ENCODE measurements around the gene ABCA8.

The ABCA8 gene

GRCh38 chr17:68867759-68868516, 87.3 kb downstream of the ABCA8 start:
- no peak for DNase-seq (ENCODE audit: low read depth, low spot score)

GRCh38 chr17:68865584-68865983, 89.6 kb downstream of the ABCA8 start:
- no peak for DNase-seq (ENCODE audit: low read depth, low spot score)

GRCh38 chr17:68863091-68863652, 92.0 kb downstream of the ABCA8 start:
- no peak for DNase-seq (ENCODE audit: low read depth, low spot score)

GRCh38 chr17:68861602-68862001, 93.6 kb downstream of the ABCA8 start:
- no peak for DNase-seq (ENCODE audit: low read depth, low spot score)

GRCh38 chr17:68860941-68861340, 94.3 kb downstream of the ABCA8 start:
- no peak for DNase-seq (ENCODE audit: low read depth, low spot score)

- no peak for DNase-seq (ENCODE audit: low read depth, low spot score)
These were observed 100.7 kb downstream of the ABCA8 start for GRCh38 chr17:68854452-68854851.

GRCh38 chr17:68853439-68853838, 101.8 kb downstream of the ABCA8 start:
- DNase-seq (ENCODE audit: low read depth, low spot score) = no peak

GRCh38 chr17:68853036-68853435, 102.2 kb downstream of the ABCA8 start:
- DNase-seq (ENCODE audit: low read depth, low spot score) = no peak

GRCh38 chr17:68851890-68852289, 103.3 kb downstream of the ABCA8 start:
- no peak for DNase-seq (ENCODE audit: low read depth, low spot score)

- DNase-seq (ENCODE audit: low read depth, low spot score) = no peak
These were observed 104.3 kb downstream of the ABCA8 start for GRCh38 chr17:68850749-68851510.

GRCh38 chr17:68849673-68850610, 105.2 kb downstream of the ABCA8 start:
- no peak for DNase-seq (ENCODE audit: low read depth, low spot score)

GRCh38 chr17:68847711-68848110, 107.5 kb downstream of the ABCA8 start:
- no peak for DNase-seq (ENCODE audit: low read depth, low spot score)

- DNase-seq (ENCODE audit: low read depth, low spot score) = no peak
These were observed 111.7 kb downstream of the ABCA8 start for GRCh38 chr17:68843522-68843921.

GRCh38 chr17:68840073-68840472, 115.1 kb downstream of the ABCA8 start:
- DNase-seq (ENCODE audit: low read depth, low spot score) = no peak

GRCh38 chr17:68835071-68835470, 120.1 kb downstream of the ABCA8 start:
- DNase-seq (ENCODE audit: low read depth, low spot score) = no peak

- DNase-seq (ENCODE audit: low read depth, low spot score) = no peak
These were observed 120.8 kb downstream of the ABCA8 start for GRCh38 chr17:68834328-68834836.

- no peak for DNase-seq (ENCODE audit: low read depth, low spot score)
These were observed 122.9 kb downstream of the ABCA8 start for GRCh38 chr17:68832109-68832802.

GRCh38 chr17:68831170-68831569, 124.0 kb downstream of the ABCA8 start:
- no peak for DNase-seq (ENCODE audit: low read depth, low spot score)

GRCh38 chr17:68830313-68830712, 124.9 kb downstream of the ABCA8 start:
- DNase-seq (ENCODE audit: low read depth, low spot score) = no peak

GRCh38 chr17:68829211-68829610, 126.0 kb downstream of the ABCA8 start:
- no peak for DNase-seq (ENCODE audit: low read depth, low spot score)

GRCh38 chr17:68824707-68825106, 130.5 kb downstream of the ABCA8 start:
- no peak for DNase-seq (ENCODE audit: low read depth, low spot score)
